Omental fat pad (tissue), 4 donors: Measurements from ENCODE around the gene TMEM178B. TPM values are rescaled to one million over a fixed set of nuclear protein-coding genes. Genes with fewer than 3 reads are reported as not detected.

Experiments
- ATAC-seq: fragments of 150-250 bp; one replicate; pipeline ENCODE4 v1.9.1; 2016; ENCODE audit warnings: mild to moderate bottlenecking, moderate library complexity; ENCODE audit not compliant: low FRiP score
- DNase-seq: peaks from one replicate; pipeline ENCODE4 v3.0.0-alpha.2; 2019; ENCODE audit warnings: low spot score
- CTCF ChIP-seq, 3 donors: fragments of 450-650 bp; IDR thresholded peaks; one replicate each; pipeline ENCODE4 v1.5.1; 2016 to 2017; ENCODE audit warnings: antibody characterized with exemption in 3 of 3, mild to moderate bottlenecking in 3 of 3, moderate library complexity in 2 of 3
- total RNA-seq, 4 donors: library from RNA; depleted of rRNA; stranded (reverse); fragments of >200 nt; gene quantifications; one replicate each; pipeline ENCODE4 v1.1.0, GENCODE V29; 2016

The TMEM178B gene
- total RNA-seq, 4 donors from 2014 or later, result 0.50 to 1.3 (median 0.81) TPM

GRCh38 chr7:141042222-141043193 lies 31.4 kb upstream of the TMEM178B start:
- DNase-seq (no peak), ATAC-seq (no peak)
- no peak for TF ChIP-seq CTCF (IDR thresholded peaks at IDR 0.05)

DNA sequence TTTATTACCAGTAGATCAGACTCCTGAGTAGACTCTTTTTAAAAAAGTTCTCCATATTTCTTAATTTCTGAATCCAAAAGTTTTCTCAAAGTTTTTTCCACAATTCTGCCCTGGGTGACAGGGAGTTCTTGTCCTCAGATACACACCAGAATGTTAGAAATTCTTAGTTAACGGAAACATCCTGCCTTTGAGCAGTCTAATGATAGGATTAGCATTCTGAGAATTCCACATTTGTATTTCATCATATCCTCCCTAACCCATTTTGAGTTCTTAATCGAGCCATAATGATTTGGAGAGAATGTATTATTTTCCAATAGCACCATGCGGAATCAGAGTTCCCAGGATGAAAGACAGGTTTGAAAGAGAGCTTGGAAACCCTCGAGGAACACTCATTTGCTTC lies 30.2 kb upstream of the TMEM178B start:
- ATAC-seq (no peak), DNase-seq (no peak)
- TF ChIP-seq CTCF (IDR thresholded peaks at IDR 0.05), result no peak

- ATAC-seq (no peak), DNase-seq (no peak)
- TF ChIP-seq CTCF (IDR thresholded peaks at IDR 0.05), result no peak
Measured at GRCh38 chr7:141045126-141045841, 28.6 kb upstream of the TMEM178B start.

DNA sequence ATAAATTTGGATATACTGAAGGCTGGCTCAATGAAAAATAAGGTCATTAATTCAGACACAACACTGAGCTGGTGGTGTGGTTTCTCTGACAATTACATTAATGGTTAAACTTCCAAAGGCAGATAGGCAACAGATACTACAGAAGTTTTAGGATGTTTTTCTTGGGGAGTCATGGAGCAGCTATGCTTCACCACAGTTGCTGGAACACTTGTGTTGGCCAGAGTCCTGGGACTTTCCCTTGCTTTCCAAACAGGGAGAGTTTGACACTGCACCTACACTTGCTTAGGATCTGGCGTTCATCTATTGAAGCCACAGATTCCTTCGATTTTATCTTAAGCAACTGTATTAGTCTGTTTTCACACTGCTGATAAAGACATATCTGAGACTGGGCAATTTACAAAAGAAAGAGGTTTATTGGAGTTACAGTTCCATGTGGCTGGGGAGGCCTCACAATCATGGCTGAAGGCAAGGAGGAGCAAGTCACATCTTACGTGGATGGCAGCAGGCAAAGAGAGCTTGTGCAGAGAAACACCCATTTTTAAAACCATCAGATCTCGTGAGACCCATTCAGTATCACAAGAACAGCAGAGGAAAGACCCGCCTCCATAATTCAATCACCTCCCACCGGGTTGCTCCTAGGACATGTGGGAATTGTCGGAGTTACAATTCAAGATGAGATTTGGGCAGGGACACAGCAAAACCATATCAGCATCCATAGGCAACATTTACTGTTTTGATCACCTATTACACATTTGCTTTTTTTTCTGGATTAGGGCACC lies 27.8 kb upstream of the TMEM178B start:
- DNase-seq, result no peak
- no peak for ATAC-seq
- no peak for TF ChIP-seq CTCF (IDR thresholded peaks at IDR 0.05)

DNA sequence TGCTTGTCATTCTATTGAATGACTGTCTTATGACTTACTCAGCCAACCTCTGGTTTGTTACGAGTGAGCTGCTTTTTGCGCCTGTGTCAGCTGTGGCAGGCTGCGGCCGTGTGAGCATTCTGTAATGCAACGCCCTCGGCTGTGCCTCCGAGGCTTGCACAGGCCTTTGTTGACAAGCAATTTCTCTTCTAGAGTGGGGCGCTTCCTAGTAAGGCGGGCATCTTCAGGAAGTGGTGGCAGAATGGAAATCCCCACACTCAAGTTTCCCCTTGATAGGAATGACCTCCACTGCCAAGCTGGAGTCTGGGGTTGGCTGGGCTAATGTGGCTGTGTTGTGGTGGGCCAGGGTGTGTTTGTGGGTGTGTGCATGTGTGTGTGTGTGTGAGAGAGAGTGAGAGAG lies 20.2 kb upstream of the TMEM178B start:
- no peak for TF ChIP-seq CTCF (IDR thresholded peaks at IDR 0.05)

GRCh38 chr7:141055146-141055545 lies 18.7 kb upstream of the TMEM178B start:
- no peak for DNase-seq
- no peak for TF ChIP-seq CTCF (IDR thresholded peaks at IDR 0.05)
- no peak for ATAC-seq

More for the DNA sequence above, 20.2 kb upstream of the TMEM178B start:
- DNase-seq (no peak), ATAC-seq (no peak)
